HG03571 (cell line): ENCODE measurements around the gene TOM1.

ENCODE experiments used
- ATAC-seq: cut with Tn5 transposase; IDR thresholded peaks from one replicate; pipeline ENCODE4 v1.9.1; 2021; ENCODE audit not compliant: unreplicated experiment

The TOM1 gene

DNA sequence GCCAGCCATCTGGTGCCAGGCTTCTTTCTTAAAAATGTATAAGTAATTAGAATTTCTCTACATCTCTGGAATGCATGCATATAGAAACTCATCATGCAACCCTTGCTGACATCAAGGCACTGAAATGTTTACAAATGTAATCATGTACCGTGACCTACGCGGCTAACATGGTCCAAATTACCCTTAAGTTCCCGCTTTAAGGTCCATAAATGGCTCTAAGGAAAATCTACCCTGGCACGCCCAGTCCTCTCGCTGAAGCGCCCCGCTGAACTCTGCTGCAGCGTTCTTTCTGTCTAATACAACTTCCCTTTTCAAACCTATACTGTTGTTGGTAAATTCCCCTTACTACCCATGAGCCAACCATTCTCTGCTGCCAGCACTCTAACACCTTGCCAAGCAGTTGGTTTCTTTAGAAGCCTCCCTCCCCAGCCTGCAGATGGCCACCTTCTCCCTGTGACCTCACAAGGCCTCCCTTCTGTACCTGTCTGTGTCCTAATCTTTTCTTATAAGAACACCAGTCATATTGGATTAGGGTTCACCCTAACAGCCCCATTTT lies 67.7 kb downstream of the TOM1 start:
- no peak for ATAC-seq

DNA sequence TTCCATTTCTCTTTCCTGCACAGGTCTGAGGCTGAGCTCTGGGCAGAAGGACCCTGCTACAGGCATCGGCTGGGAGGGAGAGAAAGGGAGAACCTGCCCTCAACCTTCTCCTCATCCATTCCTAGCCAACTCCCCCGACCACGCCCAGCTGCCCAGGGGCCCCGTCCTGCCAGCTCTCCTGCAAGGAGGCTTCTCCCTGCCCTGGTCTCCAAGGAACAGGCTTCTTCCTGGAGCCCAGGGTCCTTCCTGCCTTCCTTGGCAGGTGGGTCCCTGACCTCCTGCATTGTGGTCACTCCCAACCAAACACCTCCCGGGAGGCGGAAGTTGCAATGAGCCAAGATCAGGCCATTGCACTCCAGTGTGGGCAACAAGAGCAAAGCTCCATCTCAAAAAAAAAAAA lies 68.7 kb downstream of the TOM1 start:
- ATAC-seq = no peak

DNA sequence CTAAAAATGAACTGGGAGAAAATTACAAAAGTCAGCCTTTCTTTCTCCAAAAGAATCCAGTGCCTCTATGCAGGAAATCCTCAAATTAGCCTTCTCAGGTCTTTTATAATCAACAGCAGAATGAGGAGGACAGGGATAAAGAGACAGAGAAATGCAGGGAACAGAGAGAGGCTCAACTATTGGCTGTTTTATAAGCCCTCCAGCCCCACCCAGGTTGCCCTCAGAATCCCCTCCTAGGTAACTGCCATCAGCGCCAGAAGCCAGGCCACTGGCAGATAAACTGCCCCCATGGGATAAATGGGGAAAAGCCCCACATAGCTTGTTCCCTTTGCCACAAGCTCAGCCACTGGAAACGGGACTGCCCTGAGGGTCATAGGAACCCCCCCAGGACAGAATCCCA lies 70.3 kb downstream of the TOM1 start:
- no peak for ATAC-seq

DNA sequence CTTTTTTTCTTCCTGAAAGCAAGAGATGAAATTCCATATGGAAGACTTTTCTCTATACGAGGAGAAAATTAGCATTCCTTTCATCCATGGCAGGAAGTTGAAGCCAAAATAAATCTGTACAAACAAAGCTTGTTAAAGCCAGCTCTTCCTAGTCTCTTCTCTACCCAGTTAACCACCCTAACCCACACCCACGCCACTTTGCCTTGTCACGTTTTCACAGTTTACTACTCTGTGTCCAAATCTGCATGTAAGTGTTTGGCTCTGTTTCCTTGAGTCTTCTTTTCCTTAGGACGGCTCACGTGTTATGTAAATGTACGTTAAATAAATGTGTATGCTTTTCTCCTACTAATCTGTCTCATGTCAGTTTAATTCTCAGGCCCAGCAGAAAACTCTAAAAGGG lies 74.1 kb downstream of the TOM1 start:
- ATAC-seq = no peak

DNA sequence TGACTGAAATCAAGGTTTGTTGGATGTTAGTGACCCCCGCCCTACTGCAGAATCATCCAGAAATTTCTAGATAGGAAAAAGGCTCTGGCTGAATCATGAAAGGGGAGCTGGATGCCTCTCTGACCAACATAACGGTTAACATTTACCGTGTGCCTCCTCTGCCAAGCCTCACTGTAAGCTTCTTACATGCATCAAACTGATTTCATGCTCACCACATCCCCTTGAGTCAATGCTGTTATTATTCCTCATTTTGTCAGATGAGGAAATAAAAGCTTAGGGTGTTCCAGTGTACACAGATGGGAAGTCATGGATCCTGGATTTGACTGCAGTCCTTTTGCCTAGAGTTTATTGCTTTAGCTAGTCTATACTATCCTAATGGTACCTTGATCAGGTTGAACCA lies 75.3 kb downstream of the TOM1 start:
- no peak for ATAC-seq

DNA sequence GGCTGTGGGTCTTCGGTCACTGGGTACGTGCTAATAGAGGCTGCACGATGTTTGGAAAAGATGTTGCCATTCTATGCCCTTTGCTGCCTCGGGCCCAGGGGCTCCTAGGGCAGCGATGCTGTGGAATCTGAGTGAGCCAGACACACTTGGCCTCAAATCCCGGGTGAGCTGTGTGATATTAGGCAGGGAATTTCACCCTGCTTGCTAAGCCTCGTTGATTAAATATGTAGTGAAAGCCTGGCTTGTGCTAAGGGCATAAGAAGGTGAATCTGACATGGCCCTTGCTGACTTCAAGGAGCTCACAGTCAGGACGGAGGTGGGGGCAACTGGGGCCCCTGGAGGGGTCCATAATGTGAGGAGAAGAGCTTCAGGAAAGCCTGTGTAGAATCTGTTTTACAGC lies 75.8 kb downstream of the TOM1 start:
- no peak for ATAC-seq

DNA sequence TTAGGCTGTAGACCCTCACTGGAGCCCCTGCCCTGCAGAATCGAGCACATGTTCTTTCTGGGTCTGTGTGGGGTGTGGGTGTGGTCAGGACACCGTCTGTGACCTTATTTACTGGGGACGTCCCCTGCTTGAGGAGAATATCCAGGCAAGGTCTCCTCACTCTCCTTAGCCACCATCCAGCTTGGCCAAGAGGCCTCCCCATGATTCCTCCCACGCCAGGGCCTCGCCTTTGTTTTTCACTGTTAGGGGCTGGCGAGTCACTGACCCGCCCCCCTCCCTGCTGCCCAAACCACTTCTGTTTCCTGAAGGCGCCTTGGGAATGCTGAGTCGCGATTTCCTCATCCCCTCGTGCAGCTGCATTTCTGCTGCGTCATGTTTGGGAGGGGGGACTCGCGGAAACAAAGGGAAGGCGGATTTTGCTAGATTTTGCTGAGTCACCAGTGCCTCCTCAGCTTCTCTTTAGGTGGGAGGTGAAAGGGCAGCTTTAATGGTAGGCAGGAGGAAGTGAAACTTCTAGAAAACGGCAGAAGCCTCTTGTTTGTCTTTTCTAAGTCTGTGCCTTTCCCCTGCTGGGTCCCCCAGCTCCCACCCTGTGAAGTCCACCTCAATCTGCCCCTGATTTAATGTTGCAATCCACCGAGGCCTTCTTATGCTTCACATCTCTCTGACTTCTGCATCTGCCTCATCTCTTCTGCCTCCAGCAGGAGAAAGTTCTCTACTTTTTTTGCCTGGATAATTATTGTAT lies 77.2 kb downstream of the TOM1 start:
- peak; percentile 58 for ATAC-seq

DNA sequence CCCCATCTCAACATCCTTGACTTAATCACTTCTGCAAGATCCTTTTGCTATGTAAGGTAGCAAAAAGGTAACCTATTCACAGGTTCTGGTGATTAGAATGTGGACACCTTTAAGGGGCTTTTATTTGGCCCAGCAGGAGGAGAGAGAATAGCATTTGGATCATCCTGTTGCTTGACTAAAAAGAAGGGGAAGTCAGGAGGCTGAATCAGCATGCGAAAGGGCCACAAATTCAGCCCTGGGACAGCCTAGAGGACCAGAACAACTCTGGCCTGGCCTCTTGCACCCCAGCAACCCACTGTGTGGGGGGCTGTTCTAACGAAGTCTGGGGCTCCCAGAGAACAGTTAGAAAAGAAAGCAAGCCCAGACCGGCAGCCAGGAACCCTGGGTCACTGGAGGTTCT lies 78.0 kb downstream of the TOM1 start:
- ATAC-seq = no peak

DNA sequence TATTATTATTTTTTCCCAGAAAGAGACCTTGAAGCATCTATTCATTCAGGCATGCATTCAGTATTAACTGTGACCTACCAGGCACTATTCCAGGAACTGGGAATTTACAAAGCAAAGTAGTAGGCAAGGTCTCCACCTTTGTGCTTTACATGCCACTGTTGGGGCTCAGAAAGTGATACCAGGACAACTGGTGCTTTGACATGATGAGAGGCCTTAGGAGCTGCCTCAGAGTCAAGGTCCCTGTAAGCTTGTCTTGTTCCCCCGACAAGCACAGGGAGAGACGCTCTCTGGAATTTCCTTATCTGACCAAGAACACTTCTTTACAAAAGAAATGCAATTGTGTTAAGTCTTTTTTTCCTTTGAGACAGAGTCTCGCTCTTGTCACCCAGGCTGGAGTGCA lies 78.9 kb downstream of the TOM1 start:
- ATAC-seq = no peak

DNA sequence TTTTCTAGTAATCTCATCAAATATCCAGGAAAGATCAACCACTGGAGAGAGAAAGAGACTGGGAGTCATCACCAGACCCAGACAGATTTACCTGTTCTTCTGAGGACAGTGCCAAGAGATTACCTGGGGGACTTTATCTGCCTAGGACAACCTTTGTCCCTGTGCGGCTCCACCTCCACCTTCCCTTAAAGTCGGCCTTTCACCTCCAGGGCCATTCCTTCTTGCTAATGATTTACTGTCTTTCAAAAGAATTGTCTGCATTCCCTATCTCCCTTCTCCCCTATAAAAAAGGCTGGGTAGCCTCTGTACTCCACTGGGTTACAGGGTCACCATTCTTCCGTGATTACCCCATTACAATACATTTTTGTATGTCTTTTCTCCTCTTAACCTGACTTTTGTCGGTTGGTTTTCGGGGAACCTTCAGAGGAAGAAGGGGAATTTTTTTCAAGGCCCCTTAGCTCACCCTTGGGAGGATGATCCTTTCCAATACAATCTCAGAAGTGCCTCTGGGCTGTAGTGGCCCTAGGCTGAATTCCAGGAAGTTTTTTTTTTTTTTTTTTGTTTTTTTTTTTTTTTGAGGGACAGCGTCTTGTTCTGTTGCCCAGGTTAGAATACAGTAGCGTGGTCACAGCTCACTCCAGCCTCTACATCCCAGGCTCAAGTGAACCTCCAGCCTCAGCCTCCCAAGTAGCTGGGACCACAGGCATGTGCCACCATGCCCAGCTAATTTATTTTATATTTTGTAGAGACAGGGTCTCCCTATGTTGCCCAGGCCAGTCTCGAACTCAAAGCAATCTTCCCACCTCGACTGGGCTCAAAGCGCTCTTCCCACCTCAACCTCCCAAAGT lies 79.7 kb downstream of the TOM1 start:
- ATAC-seq = no peak

DNA sequence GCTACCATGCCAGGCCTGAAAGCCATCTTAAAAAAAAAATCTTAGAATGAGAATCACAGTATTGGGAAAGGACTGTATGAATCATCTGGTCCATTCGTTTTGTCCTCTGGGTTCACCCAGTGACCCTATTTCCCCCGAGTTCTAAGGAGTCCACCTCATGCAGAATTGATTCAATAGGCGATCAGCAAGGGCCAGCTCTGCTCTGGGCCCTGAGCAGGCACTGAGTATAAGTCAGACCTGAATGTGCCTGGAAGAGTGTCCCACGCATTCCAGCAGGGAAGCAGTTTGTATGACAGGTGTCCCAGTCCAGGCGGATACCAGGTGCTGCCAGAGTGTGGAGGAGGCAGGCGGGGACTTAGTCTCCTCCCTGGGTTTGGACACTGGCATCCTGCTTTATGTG lies 80.3 kb downstream of the TOM1 start:
- ATAC-seq = no peak

DNA sequence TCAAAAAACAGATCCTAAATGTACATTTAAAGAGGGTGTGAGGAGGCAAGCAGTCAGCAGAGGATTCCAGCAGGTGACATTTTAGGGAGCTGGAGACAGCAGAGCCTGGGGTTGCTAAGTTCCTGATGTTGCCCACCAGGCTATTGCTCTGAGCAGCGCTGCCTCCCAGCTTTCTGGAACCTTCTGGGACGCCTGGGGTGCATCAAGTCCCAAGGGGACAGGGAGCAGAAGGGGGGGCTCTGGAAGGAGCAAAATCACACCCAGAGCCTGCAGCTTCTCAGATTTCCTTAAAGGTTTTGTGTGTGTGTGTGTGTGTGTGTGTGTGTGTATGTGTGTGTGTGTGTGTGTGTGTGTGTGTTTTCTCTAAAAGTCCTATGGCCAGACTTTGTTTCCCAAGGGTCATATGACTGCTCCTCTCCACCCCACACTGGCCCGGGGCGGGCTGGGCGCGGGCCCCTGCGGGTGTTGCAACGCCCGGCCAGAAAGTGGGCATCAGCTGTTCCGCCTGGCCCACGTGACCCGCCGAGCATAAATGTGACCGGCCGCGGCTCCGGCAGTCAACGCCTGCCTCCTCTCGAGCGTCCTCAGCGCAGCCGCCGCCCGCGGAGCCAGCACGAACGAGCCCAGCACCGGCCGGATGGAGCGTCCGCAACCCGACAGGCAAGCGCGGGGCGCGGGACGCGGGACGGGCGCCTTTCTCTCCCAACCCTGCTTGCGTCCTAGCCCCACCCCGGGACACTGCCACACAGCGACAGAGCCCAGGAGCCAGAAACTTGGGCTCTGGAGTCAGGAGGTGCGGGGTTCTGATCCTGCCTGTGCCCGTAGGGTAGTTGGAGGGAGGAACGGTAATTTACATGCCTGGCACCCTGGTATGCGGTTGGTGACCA lies 81.1 kb downstream of the TOM1 start, which contains the start of gene HMOX1:
Gene HMOX1, plus strand, starts transcription at position 560 of the 887 bp plus-strand sequence. Its CDS starts 78 bp downstream, at position 638.
- no peak for ATAC-seq

DNA sequence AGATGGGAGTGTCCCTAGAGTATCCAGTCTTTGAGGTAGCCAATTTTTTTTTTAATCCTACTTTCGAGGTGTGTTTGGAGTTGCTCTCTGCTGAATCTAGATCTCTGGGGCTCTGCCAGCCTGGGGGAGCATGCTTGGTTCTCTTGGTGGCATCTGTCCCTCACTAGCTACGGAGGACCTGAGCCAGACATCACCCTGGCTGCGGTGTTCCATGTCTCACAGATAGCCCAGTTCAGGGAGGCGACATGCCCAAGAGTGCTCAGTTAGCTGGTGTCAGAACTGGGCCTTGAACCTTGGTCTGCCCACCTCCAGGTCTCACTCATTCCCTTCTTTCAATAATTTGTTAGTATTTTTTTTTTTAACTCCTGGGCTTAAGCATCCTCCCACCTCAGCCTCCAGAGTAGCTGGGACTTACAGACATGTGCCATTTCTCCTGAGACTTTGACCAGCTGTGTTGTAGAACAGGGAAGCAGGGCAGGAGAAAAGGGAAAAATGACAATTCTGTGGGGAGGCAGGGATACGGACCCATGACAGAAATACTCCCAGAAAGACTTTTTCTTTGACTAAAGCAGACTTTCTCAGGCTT lies 81.8 kb downstream of the TOM1 start:
- ATAC-seq = no peak

DNA sequence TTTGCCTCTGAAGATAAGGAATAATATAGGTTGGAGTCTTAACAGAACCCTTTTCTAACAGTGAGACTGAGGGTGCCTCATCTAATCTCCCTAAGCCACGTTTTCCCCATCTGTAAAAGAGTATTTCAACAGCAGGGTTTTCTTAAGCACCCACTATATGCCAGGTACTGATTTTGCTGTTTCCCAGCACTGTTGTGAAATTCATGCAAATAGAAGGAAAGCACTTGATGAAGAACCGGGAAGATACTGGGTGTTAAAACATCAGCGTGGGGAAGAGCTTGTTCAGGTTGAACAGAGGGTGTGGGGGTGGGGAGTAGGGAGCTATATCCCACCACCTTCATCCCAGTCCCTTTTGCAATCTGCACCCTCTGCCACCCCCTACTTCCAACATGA lies 84.0 kb downstream of the TOM1 start:
- ATAC-seq = no peak

DNA sequence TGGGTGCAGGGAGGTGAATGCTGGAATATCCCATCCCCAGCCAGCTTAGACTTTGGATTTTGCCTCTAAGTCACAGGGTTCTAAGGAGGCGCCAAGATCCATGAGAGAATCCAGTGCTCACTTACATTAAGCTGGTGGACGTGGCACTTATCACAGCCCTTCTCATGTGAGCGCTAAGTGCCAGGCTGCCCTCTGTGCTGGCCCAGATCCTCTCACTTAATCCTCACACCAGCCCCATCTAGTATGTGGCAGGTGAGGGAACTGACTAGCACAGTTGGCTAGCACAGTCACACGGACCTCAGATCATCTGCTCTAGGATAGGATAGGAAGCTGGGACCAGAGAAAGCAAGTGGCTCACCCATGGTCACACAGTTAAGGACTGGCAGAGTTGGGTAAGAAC lies 84.8 kb downstream of the TOM1 start:
- ATAC-seq = no peak

DNA sequence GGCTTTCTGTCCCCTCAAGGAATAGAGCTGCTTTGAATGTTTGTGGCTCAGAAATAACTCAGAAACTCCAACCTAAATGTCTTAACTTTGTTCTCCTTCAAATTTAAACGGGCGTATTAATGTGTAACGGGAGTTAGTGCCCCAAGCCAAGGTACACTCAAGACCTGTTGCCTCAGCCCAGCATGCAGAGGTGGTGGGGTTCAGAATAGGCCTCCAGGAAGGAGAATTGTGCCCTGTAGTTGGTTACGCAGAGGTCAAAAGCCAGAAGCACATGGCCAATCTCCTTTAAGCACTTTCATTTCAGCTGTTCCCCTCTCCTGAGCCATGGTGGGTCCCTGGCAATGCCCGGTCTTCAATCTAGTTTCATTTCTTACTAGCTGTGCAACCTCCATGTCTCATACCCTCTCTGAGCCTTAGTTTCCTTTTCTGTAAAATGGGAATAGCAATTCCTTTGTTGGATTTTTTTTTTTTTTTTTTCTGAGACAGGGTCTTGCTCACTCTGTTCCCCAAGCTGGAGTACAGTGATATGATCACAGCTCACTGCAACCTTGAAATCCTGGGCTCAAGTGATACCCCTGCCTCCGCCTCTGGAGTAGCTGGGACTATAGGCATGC lies 85.4 kb downstream of the TOM1 start:
- ATAC-seq = no peak

DNA sequence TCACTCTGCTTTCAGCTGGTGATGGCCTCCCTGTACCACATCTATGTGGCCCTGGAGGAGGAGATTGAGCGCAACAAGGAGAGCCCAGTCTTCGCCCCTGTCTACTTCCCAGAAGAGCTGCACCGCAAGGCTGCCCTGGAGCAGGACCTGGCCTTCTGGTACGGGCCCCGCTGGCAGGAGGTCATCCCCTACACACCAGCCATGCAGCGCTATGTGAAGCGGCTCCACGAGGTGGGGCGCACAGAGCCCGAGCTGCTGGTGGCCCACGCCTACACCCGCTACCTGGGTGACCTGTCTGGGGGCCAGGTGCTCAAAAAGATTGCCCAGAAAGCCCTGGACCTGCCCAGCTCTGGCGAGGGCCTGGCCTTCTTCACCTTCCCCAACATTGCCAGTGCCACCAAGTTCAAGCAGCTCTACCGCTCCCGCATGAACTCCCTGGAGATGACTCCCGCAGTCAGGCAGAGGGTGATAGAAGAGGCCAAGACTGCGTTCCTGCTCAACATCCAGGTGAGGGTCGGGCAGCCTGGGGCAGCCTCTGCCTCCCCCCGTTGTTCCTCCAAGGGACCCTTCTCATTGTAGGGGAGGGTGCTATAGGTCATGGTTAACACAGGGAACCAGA lies 87.1 kb downstream of the TOM1 start:
- no peak for ATAC-seq

DNA sequence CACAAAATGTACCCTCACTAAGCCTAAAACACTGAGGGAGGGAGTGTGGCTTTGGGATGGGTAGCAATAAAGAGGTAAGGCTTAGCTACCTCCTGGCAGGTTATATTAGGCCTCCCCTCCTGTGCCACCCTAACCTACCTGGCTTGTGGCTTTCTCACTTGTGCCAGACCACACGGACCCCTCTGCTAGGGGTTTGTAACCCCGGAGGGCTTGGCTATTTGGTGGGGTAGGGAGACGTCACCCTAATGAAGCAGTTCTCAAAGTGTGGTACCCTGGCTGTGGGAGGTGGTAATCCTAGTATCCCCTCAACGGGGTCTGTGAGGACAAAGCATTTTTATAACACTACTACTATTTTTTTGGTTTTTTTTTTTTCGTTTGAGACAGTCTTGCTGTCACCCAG lies 91.2 kb downstream of the TOM1 start:
- ATAC-seq = no peak

DNA sequence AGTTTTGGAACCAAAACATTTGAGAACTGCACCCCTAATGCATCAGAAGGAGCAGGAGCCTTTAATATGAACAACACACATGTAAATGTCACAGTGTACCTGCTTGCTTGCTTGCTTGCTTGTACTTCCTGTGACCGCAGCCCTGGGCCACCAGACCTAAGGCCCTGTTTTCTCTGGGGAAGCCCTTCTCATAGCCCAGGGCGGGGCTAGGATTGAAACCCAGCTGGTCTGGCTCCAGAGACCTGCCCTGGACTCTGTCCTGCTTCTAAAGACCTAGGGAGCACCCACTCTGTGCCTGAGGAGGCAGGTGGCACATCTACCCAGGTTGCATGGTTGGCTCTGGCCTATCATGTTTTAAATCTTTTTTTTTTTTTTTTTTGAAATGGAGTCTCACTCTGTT lies 92.7 kb downstream of the TOM1 start:
- no peak for ATAC-seq
